Coronary artery (tissue), 2 donors: Measurements from ENCODE around the gene LRRC8B.
"Not testable (repeated sequence)": the region's sequence is repeated elsewhere in the genome, so short reads cannot be mapped to it uniquely, and the experiment has no call there.

ENCODE experiments used
- DNase-seq: peaks from one replicate; pipeline ENCODE4 v3.0.0-alpha.2; 2017; ENCODE audit warnings: low spot score
- H3K27ac ChIP-seq, 2 donors: fragments of 200-600 bp; sonication (generic); one replicate each; pipeline ENCODE4 v1.5.1; 2016 to 2019
- H3K4me3 ChIP-seq: fragments of 200-600 bp; sonication (generic); 2 replicates; pipeline ENCODE4 v1.5.1; 2016; ENCODE audit warnings: mild to moderate bottlenecking, moderate library complexity
- TF ChIP-seq, protein P1 (sequence below): fragments of 200-600 bp; sonication (generic); IDR thresholded peaks from one replicate; pipeline ENCODE4 v1.5.1; 2019; ENCODE audit warnings: antibody characterized with exemption

LRRC8B gene

DNA sequence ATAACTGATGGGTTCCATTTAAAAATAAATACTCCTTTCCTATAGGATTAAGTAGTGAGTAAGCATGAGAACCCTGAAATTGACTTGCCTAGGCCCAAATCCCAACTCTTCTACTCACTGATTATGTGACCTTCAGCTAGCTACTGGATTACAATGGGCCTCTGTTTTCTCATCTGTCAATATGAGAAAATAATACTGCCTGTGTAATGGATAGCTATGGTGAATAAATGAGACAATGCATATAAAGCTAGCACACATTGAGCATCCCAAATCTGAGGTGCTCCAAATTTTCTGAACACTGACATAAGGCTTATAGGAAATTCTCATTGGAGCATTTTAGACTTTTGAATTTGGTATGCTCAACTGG lies 103.0 kb downstream of the LRRC8B start:
- Histone ChIP-seq H3K27ac (no peak overlapping the region), H3K4me3 (no peak overlapping the region)
- TF ChIP-seq, protein P1, sequence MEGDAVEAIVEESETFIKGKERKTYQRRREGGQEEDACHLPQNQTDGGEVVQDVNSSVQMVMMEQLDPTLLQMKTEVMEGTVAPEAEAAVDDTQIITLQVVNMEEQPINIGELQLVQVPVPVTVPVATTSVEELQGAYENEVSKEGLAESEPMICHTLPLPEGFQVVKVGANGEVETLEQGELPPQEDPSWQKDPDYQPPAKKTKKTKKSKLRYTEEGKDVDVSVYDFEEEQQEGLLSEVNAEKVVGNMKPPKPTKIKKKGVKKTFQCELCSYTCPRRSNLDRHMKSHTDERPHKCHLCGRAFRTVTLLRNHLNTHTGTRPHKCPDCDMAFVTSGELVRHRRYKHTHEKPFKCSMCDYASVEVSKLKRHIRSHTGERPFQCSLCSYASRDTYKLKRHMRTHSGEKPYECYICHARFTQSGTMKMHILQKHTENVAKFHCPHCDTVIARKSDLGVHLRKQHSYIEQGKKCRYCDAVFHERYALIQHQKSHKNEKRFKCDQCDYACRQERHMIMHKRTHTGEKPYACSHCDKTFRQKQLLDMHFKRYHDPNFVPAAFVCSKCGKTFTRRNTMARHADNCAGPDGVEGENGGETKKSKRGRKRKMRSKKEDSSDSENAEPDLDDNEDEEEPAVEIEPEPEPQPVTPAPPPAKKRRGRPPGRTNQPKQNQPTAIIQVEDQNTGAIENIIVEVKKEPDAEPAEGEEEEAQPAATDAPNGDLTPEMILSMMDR: no peak
- no peak for DNase-seq

DNA sequence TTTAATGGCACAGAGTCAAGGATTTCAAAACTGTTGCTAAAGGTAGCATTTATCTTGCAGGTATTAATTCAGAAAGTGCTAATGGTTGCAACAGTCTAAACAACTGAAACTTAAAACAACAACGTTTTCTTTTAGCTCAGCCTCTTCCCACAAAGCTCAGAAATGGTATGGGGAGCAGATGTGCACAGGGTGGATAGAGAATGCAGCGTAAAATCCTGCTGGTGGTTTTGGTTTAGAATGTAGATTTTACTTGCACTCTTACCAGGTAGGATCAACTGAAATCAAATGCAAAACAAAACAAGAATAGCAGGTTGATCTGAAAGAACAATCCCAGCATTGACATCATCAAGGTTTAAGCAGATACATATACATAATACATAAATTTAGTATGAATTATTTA lies 104.5 kb downstream of the LRRC8B start:
- TF ChIP-seq, protein P1: no peak
- H3K27ac ChIP-seq: no peak overlapping the region
- no peak overlapping the region for H3K4me3 ChIP-seq
- DNase-seq: no peak

DNA sequence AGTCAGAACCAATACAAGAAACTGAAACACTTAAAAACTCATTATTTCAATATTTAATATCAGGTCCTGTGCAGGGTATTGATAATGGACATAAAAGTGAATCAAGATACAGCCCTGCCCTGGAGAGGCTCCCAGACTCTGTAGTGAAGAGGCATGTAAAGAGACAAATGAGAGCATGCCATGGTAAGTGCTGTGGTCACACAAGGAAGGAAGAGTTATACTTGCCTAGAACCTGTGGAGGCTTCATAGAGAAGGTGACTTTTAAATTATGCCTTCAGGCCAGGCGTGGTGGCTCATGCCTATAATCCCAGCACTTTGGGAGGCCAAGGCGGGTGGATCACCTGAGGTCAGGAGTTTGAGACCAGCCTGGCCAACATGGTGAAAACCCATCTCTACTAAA lies 105.0 kb downstream of the LRRC8B start:
- H3K4me3 ChIP-seq, DNase-seq, H3K27ac ChIP-seq: not testable (repeated sequence)

DNA sequence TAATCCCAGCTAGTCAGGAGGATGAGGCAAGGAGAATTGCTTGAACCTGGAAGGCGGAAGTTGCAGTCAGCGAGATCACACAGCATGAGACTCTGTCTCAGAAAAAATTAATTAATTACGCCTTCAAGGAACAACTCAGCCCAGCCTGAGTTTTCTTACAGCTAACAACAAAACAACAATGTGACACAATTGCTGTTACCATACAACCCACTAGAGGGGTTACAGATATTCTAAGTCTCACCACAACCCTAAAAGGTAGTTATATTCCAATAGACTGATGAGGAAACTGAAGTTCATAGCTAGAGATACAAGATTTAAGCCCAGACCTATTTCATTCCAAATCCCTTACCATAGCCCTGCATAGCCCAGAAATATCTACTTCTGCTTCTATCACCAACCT lies 105.4 kb downstream of the LRRC8B start:
- TF ChIP-seq, protein P1: no peak
- no peak for DNase-seq
- H3K27ac ChIP-seq: no peak overlapping the region
- no peak overlapping the region for H3K4me3 ChIP-seq

DNA sequence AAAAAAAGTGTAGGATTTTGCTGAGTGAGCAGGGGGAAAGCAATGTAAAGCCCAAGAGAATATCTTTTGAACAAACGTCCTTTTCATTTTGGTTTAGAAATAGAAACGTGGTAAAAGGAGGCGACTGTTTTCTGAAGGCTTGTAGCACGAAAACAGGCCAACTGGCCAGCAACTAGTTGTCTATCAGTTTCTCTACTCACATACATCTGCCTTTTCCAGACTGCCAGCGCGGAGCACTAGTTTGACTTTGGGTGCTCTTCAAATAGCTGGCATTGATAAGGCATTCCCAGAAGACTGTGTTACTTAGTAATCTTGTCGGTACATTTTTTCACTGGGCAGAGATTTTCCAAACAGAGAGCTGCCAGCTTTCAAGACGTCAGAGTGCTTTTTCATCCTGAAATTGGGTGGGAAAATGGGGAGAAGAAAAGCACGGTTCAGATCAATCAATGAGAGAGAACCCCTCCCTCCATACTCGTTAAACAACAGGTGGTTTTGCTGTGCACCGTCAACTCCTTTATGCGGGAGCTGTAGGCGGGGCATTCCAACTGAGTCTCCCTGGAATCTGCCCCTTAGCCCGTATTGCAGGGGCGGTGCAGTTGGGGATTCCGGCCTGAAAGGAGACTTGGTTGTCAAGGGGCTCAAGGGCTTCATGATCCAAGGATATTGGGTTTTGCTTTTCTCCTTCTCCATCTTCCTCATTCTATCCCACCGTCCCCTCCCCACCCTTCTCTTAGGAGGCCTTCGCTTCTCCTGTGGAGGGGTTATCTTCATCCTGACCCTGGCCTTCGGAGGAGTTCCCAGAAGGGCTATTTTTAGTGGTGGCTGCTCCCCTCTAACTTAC lies 107.4 kb downstream of the LRRC8B start:
- peak overlapping the region; percentile 95 to 96 for H3K27ac ChIP-seq
- TF ChIP-seq, protein P1: no peak

DNA sequence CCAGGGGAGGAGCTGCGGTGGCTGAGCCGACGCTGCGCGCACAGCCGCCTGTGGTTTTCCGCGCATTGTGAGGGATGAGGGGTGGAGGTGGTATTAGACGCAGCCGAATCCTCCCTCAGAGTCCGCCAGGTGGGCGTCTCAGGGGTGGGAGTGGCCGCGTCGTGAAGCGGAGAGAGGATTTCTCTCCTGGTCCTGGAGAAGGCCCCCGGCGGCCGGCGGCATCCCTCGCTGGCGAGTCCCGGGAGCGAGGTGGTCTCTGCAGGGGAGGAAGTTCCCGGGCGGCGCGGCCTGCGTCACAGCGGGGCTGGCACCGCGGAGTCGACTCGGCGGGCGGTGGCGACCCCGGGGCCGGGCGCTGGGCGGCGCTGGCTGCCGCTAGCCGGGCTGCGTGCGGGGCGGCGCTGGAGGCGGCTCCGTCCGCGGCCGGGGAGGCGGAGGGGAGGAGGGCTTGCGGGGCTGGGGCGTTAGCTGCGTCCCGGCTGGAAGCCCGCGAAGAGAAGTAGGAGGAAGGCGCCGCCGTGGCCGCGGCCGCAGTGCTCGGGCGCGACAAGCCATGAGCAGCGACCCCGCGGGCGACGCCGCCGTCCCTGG lies 108.1 kb downstream of the LRRC8B start, which contains the start of gene LRRC8C:
Gene LRRC8C (plus strand): TSS at position 464 of the 591 bp plus-strand sequence. CDS start 53,354 bp downstream, outside the sequence.
- Histone ChIP-seq H3K27ac (peak within 1 kb of the TSS; percentile 95 to 96), H3K4me3 (peak within 1 kb of the TSS; percentile 85)
- DNase-seq: peak; percentile 89
- TF ChIP-seq, protein P1: peak; percentile 33

More for the DNA sequence above, 107.4 kb downstream of the LRRC8B start:
- no peak for DNase-seq
- peak overlapping the region; percentile 85 for H3K4me3 ChIP-seq

DNA sequence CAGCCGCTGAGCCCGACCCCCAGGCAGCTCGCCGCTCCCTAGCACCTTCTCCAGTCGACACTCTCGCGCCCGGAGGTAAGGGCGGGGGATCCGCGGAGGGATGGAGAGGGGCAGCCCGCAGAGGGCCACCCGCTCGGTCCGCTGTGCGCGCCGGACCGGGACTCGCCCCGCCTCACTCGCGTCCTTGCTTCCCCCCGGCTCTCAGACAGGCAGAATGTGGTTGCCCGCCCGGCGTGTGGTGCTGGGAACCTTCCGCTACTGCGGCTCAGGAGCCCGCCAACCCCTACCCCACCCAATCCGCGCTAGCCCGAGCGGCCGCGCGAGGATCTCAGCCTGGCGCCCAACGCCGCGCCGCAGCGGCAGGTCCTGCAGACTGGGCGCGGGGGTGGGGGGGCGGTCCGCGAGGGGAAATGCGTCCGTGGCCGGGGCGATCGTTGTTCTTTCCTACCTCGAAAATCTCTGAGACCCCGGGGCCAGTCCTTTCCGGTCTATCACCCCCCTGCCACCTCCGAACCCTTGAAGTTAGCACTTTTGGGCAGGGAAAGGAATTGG lies 108.7 kb downstream of the LRRC8B start:
- TF ChIP-seq, protein P1: no peak
- peak overlapping the region; percentile 85 for H3K4me3 ChIP-seq
- H3K27ac ChIP-seq: peak overlapping the region; percentile 95 to 96
- no peak for DNase-seq
